Inferior parietal cortex (tissue), 1 donor: Measurements from ENCODE around the gene COL12A1.

ENCODE experiments used
- DNase-seq: peaks from one replicate; pipeline ENCODE4 v3.0.0-alpha.2; 2016; ENCODE audit errors: extremely low spot score

Gene COL12A1

GRCh38 chr6:75205776-75206575, at the start of gene COL12A1:
Gene COL12A1, minus strand, starts transcription at chr6:75206053. Its CDS starts 3,261 bp downstream, at chr6:75202792.
- DNase-seq, result no peak

GRCh38 chr6:75250552-75250951, 44.7 kb upstream of the COL12A1 start:
- DNase-seq, result no peak

- no peak for DNase-seq
These were observed 44.0 kb upstream of the COL12A1 start for GRCh38 chr6:75249837-75250236.

GRCh38 chr6:75246386-75246785, 40.5 kb upstream of the COL12A1 start:
- DNase-seq, result no peak

GRCh38 chr6:75244063-75244584, 38.3 kb upstream of the COL12A1 start:
- no peak for DNase-seq

- DNase-seq, result peak; percentile 98
These were observed 37.6 kb upstream of the COL12A1 start, which contains the start of gene COX7A2 for GRCh38 chr6:75243333-75244062. Gene COX7A2, minus strand, starts transcription at chr6:75243801. Its CDS starts 67 bp downstream, at chr6:75243734.

GRCh38 chr6:75236630-75237029, 30.8 kb upstream of the COL12A1 start:
- no peak for DNase-seq

- no peak for DNase-seq
These were observed 29.4 kb upstream of the COL12A1 start for GRCh38 chr6:75235271-75235670.

- DNase-seq, result peak; percentile 35
These were observed 28.4 kb upstream of the COL12A1 start for GRCh38 chr6:75234126-75234865.

GRCh38 chr6:75233092-75233615, 27.3 kb upstream of the COL12A1 start:
- DNase-seq, result no peak

GRCh38 chr6:75230484-75231325, 24.9 kb upstream of the COL12A1 start:
- DNase-seq, result peak; percentile 78

GRCh38 chr6:75224303-75224926, 18.6 kb upstream of the COL12A1 start:
- no peak for DNase-seq

- DNase-seq, result no peak
These were observed 17.6 kb upstream of the COL12A1 start for GRCh38 chr6:75223428-75223827.

- no peak for DNase-seq
These were observed 16.4 kb upstream of the COL12A1 start for GRCh38 chr6:75222261-75222660.

- no peak for DNase-seq
These were observed 15.3 kb upstream of the COL12A1 start for GRCh38 chr6:75221116-75221515.

GRCh38 chr6:75220357-75220756, 14.5 kb upstream of the COL12A1 start:
- no peak for DNase-seq

GRCh38 chr6:75219263-75219662, 13.4 kb upstream of the COL12A1 start:
- no peak for DNase-seq

- no peak for DNase-seq
These were observed 11.3 kb upstream of the COL12A1 start for GRCh38 chr6:75217193-75217592.

GRCh38 chr6:75215291-75215690, 9.4 kb upstream of the COL12A1 start:
- DNase-seq, result no peak

- no peak for DNase-seq
These were observed 7.9 kb upstream of the COL12A1 start for GRCh38 chr6:75213732-75214131.
